Liver (tissue), 9 donors: ENCODE data around the gene HYPK. TPM values are rescaled to one million over a fixed set of nuclear protein-coding genes. Genes with fewer than 3 reads are reported as not detected.
"Not testable (repeated sequence)": the region's sequence is repeated elsewhere in the genome, so short reads cannot be mapped to it uniquely, and the experiment has no call there.

Experiments used
- DNase-seq: peaks from one replicate; pipeline ENCODE4 v3.0.0-alpha.2; 2017; ENCODE audit warnings: low spot score
- H3K27ac ChIP-seq, 2 donors: one replicate each; pipeline ENCODE4 v1.7.0; 2013; ENCODE audit warnings: inconsistent platforms in 2 of 2, low read length in 2 of 2, control low read depth in 1 of 2, low read depth in 1 of 2, mild to moderate bottlenecking in 1 of 2
- H3K27me3 ChIP-seq, 4 donors: one replicate each; pipeline versions ENCODE4 v1.6.1 to v1.7.0; 2013; ENCODE audit warnings: low read length in 3 of 4, inconsistent platforms in 1 of 4, mild to moderate bottlenecking in 1 of 4, moderate library complexity in 1 of 4; ENCODE audit not compliant: control insufficient read depth in 4 of 4, insufficient read depth in 4 of 4
- H3K36me3 ChIP-seq, 4 donors: one replicate each; pipeline versions ENCODE4 v1.6.1 to v1.7.0; 2013; ENCODE audit warnings: low read length in 3 of 4, mild to moderate bottlenecking in 3 of 4, low read depth in 1 of 4, moderate library complexity in 1 of 4; ENCODE audit not compliant: control insufficient read depth in 4 of 4, insufficient read depth in 3 of 4
- H3K4me1 ChIP-seq, 4 donors: one replicate each; pipeline versions ENCODE4 v1.6.1 to v1.7.0; 2013; ENCODE audit warnings: low read length in 3 of 4, mild to moderate bottlenecking in 3 of 4, moderate library complexity in 1 of 4; ENCODE audit not compliant: control insufficient read depth in 4 of 4, insufficient read depth in 4 of 4
- H3K4me3 ChIP-seq, 3 donors: one replicate each; pipeline versions ENCODE4 v1.6.1 to v1.7.0; 2013; ENCODE audit warnings: low read length in 3 of 3, control low read depth in 1 of 3, low read depth in 1 of 3, mild to moderate bottlenecking in 1 of 3
- H3K9ac ChIP-seq, 2 donors: one replicate each; pipeline ENCODE4 v1.7.0; 2013; ENCODE audit warnings: low read length in 2 of 2, mild to moderate bottlenecking in 2 of 2, moderate library complexity in 2 of 2, control low read depth in 1 of 2, low read depth in 1 of 2
- H3K9me3 ChIP-seq, 4 donors: one replicate each; pipeline versions ENCODE4 v1.6.1 to v1.7.0; 2013; ENCODE audit warnings: low read length in 3 of 4; ENCODE audit not compliant: control insufficient read depth in 4 of 4
- ATF3 ChIP-seq: IDR thresholded peaks from 2 replicates; pipeline ENCODE4 v1.6.1; 2016; ENCODE audit warnings: antibody characterized with exemption
- EGR1 ChIP-seq, 2 donors: IDR thresholded peaks; 2 replicates each; pipeline ENCODE4 v1.6.1; 2016 to 2018; ENCODE audit warnings: antibody characterized with exemption in 2 of 2, low read depth in 2 of 2
- FOXA2 ChIP-seq: IDR thresholded peaks from 2 replicates; pipeline ENCODE4 v1.6.1; 2016; ENCODE audit warnings: antibody characterized with exemption
- GABPA ChIP-seq, 2 donors: IDR thresholded peaks in 1 of 2; conservative IDR thresholded peaks in 1 of 2; 2 replicates each; pipeline ENCODE4 v1.6.1; 2016; ENCODE audit warnings: antibody characterized with exemption in 2 of 2, mild to moderate bottlenecking in 1 of 2, moderate library complexity in 1 of 2
- HNF4A ChIP-seq, 2 donors: conservative IDR thresholded peaks; 2 replicates each; pipeline ENCODE4 v1.6.1; 2016; ENCODE audit warnings: antibody characterized with exemption in 2 of 2, mild to moderate bottlenecking in 2 of 2
- HNF4G ChIP-seq: IDR thresholded peaks from 2 replicates; pipeline ENCODE4 v1.6.1; 2016; ENCODE audit warnings: antibody characterized with exemption
- MAX ChIP-seq: IDR thresholded peaks from 2 replicates; pipeline ENCODE4 v1.6.1; 2016; ENCODE audit warnings: antibody characterized with exemption
- RAD21 ChIP-seq, 2 donors: IDR thresholded peaks; 2 replicates each; pipeline ENCODE4 v1.6.1; 2016; ENCODE audit warnings: antibody characterized with exemption in 2 of 2, mild to moderate bottlenecking in 2 of 2
- REST ChIP-seq: IDR thresholded peaks from 2 replicates; pipeline ENCODE4 v1.6.1; 2016; ENCODE audit warnings: antibody characterized with exemption, mild to moderate bottlenecking
- RXRA ChIP-seq, 2 donors: IDR thresholded peaks; 2 replicates each; pipeline ENCODE4 v1.6.1; 2017 to 2018; ENCODE audit warnings: antibody characterized with exemption in 2 of 2, mild to moderate bottlenecking in 1 of 2
- SP1 ChIP-seq: IDR thresholded peaks from 2 replicates; pipeline ENCODE4 v1.6.1; 2018; ENCODE audit warnings: antibody characterized with exemption, mild to moderate bottlenecking
- TAF1 ChIP-seq: conservative IDR thresholded peaks from 2 replicates; pipeline ENCODE4 v1.6.1; 2016; ENCODE audit warnings: antibody characterized with exemption, mild to moderate bottlenecking
- YY1 ChIP-seq: IDR thresholded peaks from 2 replicates; pipeline ENCODE4 v1.6.1; 2016; ENCODE audit warnings: antibody characterized with exemption, mild to moderate bottlenecking
- ZBTB33 ChIP-seq: IDR thresholded peaks from 2 replicates; pipeline ENCODE4 v1.6.1; 2016; ENCODE audit warnings: antibody characterized with exemption
- WGBS: extraction: QIAGEN DNeasy Blood & Tissue Kit; methylation state at CpG from one replicate; pipeline ENCODE4 v1.1.7; 2013; 5-methylcytosine and 5-hydroxymethylcytosine counted together
- polyA plus RNA-seq, 2 donors: library from polyadenylated mRNA; stranded (reverse) in 1 of 2; unstranded in 1 of 2; fragments of 200-250 nt in 1 of 2; fragments of >200 nt in 1 of 2; fragmentation: Nextera tagmentation in 1 of 2; extraction: Ambion mirVana in 1 of 2; gene quantifications; one replicate each; pipeline versions ENCODE4 v1.2.1 to v1.2.3, GENCODE V29; 2013 to 2015
- total RNA-seq, 2 donors: library from RNA; depleted of rRNA; stranded (reverse); fragments of >200 nt; gene quantifications; one replicate each; pipeline ENCODE4 v1.2.3, GENCODE V29; 2014
- donor health status: healthy.
- donor health status: healthy.
- donor health status: healthy.
- donor health status: healthy.
- donor health status: healthy.

The HYPK gene
- total and polyA plus RNA-seq, 4 donors: 4.8 to 18.7 (median 7.4) TPM

GRCh38 chr15:43821505-43821904 lies 21.1 kb downstream of the HYPK start:
- Histone ChIP-seq H3K27me3 (no peaks in the 10 kb centered on the region), H3K36me3 (peaks cover 0 to 7% (median 3%) of the 10 kb centered on the region in 4 donors), H3K9ac (no peak overlapping the region), H3K9me3 (no peaks in the 10 kb centered on the region), H3K27ac (no peak overlapping the region), H3K4me3 (no peak overlapping the region), H3K4me1 (peaks cover 9 to 12% (median 11%) of the 10 kb centered on the region in 4 donors)
- DNase-seq: no peak
- 69% methylated on average over 3 of the region's 3 CpGs for WGBS
- TF ChIP-seq MAX: no peak

- Histone ChIP-seq H3K27ac (peak within 1 kb of the TSS; percentile 80 to 94), H3K9me3 (no peaks in the 10 kb centered on the region), H3K9ac (peak within 1 kb of the TSS; percentile 63 to 100), H3K4me1 (peaks cover 9 to 18% (median 12%) of the 10 kb centered on the region in 4 donors), H3K27me3 (no peaks in the 10 kb centered on the region), H3K36me3 (no peaks in the 10 kb centered on the region), H3K4me3 (peak within 1 kb of the TSS; percentile 90 to 99 (median 99))
- 9% methylated on average over 46 of the region's 46 CpGs for WGBS
- TF ChIP-seq RXRA (IDR thresholded peaks at IDR 0.05) (peak; percentile 20 to 28), YY1 (peak; percentile 90), EGR1 (IDR thresholded peaks at IDR 0.05; ENCODE audit: low read depth in 2 of 2) (no peak), HNF4A (conservative IDR thresholded peaks at IDR 0.05) (no peak), FOXA2 (no peak), REST (peak; percentile 90), ATF3 (no peak), MAX (peak; percentile 81), SP1 (peak; percentile 38), GABPA (IDR thresholded peaks at IDR 0.05 in 1 of 2, conservative IDR thresholded peaks at IDR 0.05 in 1 of 2) (peak; percentile 79 to 96), RAD21 (IDR thresholded peaks at IDR 0.05) (peak in 1 of 2 donors; percentile 31), ZBTB33 (peak; percentile 88), HNF4G (no peak), TAF1 (peak; percentile 99)
- peak; percentile 88 for DNase-seq
These were observed 24.2 kb downstream of the HYPK start, which contains the start of gene MFAP1 for GRCh38 chr15:43824302-43825246. Gene MFAP1 (minus strand): TSS chr15:43824690. CDS start chr15:43824569, 121 bp downstream.

GRCh38 chr15:43825305-43825704 lies 24.9 kb downstream of the HYPK start:
- not testable (repeated sequence) for H3K27ac ChIP-seq, H3K27me3 ChIP-seq, H3K4me3 ChIP-seq, DNase-seq, H3K9ac ChIP-seq, H3K9me3 ChIP-seq, H3K36me3 ChIP-seq
- 96% methylated on average over 11 of the region's 11 CpGs for WGBS
- H3K4me1 ChIP-seq: peaks cover 9 to 18% (median 12%) of the 10 kb centered on the region in 4 donors
